G401.6 (cell line): ENCODE results near the gene GOLGA6L1.
"Not testable (repeated sequence)": the region's sequence is repeated elsewhere in the genome, so short reads cannot be mapped to it uniquely, and the experiment has no call there.

ENCODE experiments used
- FAIRE-seq: peaks from 2 replicates; lab custom pipeline; 2012; peaks lifted over from hg19 to GRCh38; lab: Jason Lieb, UNC

Gene GOLGA6L1, protein sequence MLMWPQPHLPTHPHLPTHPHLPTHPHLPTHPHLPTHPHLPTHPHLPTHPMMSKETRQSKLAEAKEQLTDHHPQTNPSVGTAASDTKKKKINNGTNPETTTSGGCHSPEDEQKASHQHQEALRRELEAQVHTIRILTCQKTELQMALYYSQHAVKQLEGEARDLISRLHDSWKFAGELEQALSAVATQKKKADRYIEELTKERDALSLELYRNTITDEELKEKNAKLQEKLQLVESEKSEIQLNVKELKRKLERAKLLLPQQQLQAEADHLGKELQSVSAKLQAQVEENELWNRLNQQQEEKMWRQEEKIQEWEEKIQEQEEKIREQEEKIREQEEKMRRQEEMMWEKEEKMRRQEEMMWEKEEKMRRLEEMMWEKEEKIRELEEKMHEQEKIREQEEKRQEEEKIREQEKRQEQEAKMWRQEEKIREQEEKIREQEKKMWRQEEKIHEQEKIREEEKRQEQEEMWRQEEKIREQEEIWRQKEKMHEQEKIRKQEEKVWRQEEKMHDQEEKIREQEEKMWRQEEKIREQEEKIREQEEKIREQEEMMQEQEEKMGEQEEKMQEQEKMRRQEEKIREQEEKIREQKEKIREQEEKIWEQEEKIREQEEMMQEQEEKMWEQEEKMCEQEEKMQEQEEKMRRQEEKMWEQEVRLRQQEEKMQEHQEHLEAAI

DNA sequence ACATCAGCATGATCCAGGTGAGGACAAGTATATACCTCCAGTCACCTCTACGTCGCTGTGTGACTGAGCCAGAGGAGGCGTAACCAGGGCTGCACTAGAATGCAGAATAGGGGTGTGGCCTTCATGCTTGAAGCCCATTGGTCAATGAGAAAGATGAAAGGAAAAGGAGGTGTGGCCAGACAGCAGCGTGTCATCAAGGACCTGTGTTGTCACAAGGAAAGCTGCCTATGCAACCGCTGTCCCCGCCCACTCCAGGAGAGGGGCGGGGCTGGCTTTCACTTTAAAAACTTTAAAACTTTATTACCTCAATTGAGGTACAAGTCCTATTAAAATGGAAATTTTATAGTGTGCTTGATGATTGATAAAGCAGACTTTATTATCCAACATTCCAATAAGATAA, at the start of gene GOLGA6L1:
GOLGA6L1 (minus strand) TSS at position 101 of the 400 bp plus-strand sequence; CDS start at position 10, 91 bp downstream.
- not testable (repeated sequence) for FAIRE-seq

DNA sequence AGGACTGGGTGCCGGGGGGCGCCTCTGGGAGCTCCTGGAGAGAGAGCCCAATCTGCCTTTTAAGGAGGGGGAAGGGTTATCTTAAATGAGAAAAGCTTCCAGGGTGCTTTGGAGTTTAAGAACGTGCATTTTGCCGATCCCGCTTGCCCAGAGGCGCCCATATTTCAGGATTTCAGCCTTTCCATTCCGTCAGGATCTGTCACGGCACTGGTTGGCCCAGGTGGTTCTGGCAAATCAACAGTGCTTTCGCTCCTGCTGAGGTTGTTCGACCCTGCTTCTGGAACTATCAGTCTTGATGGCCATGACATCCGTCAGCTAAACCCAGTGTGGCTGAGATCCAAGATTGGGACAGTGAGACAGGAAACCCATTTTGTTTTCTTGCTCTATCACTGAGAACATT, 44.6 kb upstream of the GOLGA6L1 start:
- FAIRE-seq: not testable (repeated sequence)

DNA sequence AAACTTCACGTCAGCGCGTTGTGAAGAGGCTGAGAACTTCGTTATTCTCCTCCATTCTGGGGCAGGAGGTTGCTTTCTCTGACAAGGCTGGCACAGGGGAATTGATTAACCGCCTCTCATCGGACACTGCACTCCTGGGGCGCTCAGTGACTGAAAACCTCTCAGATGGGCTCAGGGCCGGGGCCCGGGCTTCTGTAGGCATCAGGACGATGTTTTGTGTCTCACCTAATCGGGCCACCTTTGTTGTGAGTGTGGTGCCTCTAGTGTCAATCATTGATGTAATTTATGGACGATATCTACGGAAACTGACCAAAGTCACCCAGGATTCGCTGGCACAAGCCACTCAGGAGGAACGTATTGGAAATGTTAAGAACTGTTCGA, 43.9 kb upstream of the GOLGA6L1 start:
- FAIRE-seq: not testable (repeated sequence)

DNA sequence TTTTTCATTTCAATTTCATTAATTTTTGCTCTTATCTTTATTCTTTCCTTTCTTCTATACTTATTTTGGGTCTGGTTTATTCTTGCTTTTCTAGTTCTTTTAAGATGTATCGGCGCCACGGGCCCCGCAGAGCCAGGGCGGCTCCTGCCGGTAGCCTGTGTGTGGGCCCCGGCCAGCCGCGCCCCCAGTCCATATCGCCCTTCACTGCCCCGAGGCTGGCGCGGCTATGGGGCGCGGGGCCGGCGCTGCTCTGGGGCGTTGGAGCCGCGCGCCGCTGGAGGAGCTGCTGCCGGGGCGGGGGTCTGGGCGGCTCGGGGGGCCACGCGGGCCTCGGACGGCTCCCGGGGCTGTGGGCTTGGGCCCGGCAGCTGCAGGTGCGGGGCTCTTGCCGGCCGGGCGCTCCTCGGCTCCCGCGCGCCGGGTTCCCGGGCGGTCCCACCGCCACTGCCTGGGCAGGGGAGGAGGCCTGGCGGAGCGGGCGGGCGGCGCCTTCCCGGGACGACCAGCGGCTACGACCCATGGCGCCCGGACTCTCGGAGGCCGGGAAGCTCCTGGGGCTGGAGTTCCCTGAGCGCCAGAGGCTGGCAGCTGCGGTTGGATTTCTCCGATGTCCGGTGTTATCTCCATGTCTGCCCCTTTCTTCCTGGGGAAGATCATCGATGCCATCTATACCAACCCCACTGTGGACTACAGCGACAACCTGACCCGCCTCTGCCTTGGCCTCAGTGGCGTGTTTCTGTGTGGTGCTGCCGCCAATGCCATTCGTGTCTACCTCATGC, 43.3 kb upstream of the GOLGA6L1 start:
- FAIRE-seq: not testable (repeated sequence)

DNA sequence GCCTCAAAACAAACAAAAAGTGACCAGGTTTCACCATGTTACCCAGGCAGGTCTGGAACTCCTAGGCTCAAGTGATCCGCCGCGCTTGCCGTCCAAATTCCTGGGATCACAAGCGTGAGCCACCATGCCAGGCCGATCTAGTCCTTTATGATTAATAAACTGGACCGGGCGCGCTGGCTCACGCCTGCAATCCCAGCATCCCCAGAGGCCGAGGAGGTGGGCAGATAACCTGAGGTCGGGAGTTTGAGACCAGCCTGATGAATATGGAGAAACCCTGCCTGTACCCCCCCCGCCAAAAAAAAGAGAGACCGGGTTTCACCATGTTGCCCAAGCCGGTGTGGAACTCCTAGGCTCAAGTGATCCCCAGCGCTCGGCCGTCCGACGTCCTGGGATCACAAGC, 40.1 kb upstream of the GOLGA6L1 start:
- FAIRE-seq: not testable (repeated sequence)

DNA sequence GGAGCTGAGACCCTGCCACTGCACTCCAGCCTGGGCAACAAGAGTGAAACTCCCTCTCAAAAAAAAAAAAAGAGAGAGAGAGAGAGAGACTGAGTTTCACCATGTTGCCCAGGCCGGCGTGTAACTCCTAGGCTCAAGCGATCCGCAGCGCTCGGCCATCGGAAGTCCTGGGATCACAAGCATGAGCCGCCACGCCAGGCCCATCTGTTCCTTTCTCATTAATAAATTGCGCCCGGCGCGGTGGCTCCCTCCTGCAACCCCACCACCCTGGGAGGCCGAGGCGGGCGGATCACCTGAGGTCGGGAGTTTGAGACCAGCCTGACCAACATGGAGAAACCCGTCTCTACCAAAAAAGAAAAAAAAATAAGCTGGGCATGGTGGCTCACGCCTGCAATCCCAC, 39.0 kb upstream of the GOLGA6L1 start:
- not testable (repeated sequence) for FAIRE-seq

DNA sequence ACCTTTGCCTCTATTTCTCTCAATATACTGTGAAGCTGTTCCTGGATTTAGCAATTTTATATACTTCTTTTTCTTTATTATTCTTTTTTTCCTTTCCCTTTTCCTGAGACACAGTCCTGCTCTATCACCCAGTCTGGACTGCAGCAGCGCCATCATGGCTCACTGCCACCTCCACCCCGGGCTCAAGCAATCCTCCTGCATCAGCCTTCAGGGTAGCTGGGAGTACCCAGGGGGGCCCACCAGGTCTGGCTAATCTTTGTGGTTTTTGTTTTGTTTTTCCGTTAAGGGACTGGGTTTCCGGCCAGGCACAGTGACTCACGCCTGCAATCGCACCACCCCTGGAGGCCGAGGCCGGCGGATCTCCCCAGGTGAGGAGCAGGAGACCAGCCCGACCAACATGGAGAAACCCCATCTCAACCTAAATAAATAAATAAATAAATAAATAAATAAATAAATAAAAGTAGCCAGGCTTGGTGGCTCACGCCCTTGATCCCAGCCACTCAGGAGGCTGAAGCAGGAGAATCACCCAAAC, 38.1 kb upstream of the GOLGA6L1 start:
- FAIRE-seq: not testable (repeated sequence)

DNA sequence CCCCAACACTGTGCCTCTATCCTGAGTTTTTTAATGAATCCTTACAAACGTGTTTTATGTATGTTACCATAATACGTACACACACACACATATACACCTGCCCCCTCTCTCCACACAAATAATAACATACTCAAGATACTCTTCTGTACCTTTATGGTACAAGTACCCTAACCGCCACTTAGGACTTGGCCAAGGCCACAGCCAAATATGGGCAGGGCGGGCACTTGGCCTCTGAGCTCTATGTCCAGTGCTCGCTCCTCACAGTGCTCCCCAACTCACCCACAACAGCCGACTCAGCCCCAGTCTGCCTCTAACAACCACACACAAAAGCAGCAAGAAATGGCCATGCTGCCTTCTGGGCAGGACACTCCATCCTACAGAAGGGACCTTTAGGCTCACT, 3.8 kb downstream of the GOLGA6L1 start:
- FAIRE-seq: not testable (repeated sequence)

DNA sequence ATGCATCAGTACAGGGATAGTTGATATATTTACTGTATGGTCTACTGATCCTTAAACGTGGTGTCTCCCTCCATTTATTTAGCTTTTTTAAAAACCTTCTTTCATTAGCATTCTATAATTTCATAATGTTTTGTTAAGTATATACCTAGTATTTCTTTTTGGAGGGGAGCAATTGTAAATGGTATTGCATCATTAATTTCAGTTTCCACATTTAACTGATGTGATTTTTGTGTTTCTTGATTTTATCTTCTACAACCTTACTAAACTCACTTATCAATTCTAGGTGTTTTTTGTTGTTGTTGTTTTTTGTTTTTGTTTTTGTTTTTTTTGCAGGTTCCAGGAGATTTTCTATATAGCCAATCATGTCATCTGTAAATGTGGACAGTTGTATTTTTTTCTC, 18.4 kb downstream of the GOLGA6L1 start:
- no peak for FAIRE-seq

DNA sequence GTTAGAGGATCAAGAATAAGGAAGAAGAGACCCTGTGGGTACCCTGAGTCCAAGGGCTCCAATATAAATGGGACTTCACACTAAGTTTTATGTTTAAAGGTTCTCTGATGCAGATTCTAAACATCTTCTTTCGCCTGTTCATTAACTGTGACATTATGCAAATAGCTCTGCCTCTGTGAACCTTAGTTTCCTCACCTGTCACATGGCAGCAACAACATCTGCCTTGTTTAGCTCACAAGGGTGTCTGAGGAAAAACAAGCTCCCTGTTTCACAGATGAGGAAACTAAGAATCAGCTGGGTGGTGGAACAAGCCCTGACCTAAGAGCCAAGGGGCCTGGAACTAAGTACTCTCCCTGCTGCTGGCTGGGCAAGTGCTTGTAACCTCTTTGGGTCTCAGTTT, 40.8 kb downstream of the GOLGA6L1 start:
- no peak for FAIRE-seq

DNA sequence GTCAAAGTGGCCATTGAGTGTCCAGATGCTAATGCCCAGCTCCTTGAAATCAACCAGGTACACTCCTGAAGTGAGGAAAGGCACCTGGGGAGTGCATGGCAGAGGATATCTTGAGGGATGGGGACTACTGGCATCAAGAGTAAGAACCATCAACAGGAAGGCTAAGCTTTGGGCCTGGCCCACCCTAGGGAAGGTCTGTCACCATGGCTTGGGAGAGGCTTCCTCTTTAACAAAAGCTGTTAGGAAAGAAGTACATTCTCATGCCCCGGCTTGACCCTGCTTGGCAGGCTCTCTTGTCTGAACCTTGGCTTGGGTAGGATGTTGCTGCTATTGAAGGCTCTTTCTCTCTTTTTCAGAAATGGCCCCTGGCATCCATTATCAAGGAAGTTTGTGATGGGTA, 53.5 kb downstream of the GOLGA6L1 start:
- no peak for FAIRE-seq

DNA sequence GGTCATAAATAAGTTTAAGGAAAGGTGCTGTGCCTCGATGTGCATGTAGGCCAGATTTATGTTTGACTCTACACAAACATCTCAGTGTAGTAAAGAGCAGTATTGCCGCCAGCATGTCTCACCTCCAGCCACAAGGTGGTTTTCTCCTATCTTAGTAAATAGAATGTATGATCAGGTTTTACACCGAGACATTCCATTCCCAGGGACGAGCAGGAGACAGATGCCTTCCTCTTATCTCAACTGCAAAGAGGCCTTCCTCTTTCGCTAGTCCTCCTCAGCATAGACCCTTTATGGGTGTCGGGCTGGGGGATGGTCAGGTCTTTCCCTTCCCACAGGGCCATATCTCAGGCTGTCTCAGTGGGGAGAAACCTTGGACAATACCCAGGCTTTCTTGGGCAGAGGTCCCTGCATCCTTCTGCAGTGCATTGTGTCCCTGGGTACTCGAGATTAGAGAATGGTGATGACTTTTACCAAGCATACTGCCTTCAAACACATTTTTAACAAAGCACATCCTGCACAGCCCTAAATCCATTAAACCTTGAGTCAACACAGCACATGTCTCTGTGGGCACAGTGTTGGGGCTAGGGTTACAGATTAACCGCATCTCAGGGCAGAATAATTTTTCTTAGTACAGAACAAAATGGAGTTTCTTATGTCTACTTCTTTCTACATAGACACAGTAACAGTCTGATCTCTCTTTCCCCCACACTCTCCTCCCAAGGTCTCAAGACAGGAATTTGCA, 54.5 kb downstream of the GOLGA6L1 start:
- FAIRE-seq: not testable (repeated sequence)

DNA sequence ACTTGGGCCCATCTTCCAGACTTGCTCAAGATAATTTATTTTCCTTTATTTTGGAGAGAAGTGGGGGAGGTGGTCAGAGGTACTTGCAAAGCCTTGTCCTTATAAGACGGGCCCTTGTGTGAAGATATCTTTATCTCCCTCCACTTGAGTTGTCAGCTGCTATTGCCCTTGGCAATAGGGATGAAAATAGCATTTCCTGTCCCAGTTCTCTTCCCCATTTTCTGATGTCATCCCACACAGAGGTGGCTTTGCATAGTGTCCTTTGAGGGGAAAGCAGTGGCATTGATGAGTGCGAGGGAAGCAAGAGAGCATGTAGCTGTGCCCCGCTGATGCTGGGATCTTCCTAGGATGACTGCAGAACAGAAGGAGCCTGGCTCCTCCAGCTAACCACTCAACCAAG, 55.4 kb downstream of the GOLGA6L1 start:
- no peak for FAIRE-seq

DNA sequence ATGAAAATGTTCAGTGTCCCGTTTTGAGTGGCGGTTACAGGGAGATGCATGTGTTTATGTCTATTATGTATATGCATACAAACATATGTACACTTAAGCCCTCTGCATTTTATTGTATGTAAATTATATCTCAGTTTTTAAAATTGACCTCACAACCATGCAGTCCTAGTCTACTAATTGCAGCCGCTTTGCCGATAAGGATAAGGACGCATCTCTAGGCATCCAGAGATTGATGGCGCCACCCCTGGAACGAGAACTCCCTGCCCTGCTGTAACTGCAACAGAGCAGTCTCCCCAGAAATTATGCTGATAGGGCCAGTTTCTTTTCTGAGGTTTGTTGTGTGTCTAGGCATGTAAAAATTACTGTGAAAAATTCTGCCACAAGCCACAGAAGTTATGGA, 56.9 kb downstream of the GOLGA6L1 start:
- FAIRE-seq: no peak
